Motor neuron (in vitro differentiated cells): ENCODE measurements around the gene STX11. TPM values are rescaled to one million over a fixed set of nuclear protein-coding genes. Genes with fewer than 3 reads are reported as not detected.

Experiments
- ATAC-seq, 8 experiments: fragments of 200-7000 bp; cut with Tn5 transposase; replicated peaks in 6 of 8; 2 replicates each; pipeline ENCODE4 v1.8.0; 2021; ENCODE audit warnings: mild to moderate bottlenecking in 8 of 8, moderate library complexity in 8 of 8
- H3K27ac ChIP-seq, 2 donors: fragments of 250-450 bp; sonication (Bioruptor Pico); 2 replicates each; pipeline ENCODE4 v1.9.0; 2021; ENCODE audit warnings: antibody characterized with exemption in 2 of 2, mild to moderate bottlenecking in 2 of 2, moderate library complexity in 1 of 2
- H3K4me1 ChIP-seq, 2 donors: fragments of 250-450 bp; sonication (Bioruptor Pico); replicated peaks in 1 of 2; 2 replicates each; pipeline ENCODE4 v1.6.1; 2021; ENCODE audit warnings: antibody characterized with exemption in 2 of 2, mild to moderate bottlenecking in 2 of 2, moderate library complexity in 1 of 2
- H3K4me3 ChIP-seq, 5 donors: fragments of 250-450 bp; sonication (Bioruptor Pico); 2 replicates each; pipeline ENCODE4 v1.9.0; 2021; ENCODE audit warnings: antibody characterized with exemption in 5 of 5, mild to moderate bottlenecking in 5 of 5, moderate library complexity in 4 of 5
- WGBS, 10 experiments: fragments of 450-650 bp; shearing (Covaris generic); methylation state at CpG; one replicate each; pipeline ENCODE4 v1.0.0; 2022; 5-methylcytosine and 5-hydroxymethylcytosine counted together
- in situ Hi-C, 9 experiments: fragments of 400-800 bp; cut with MboI; loops; one replicate each; pipeline ENCODE4 v1.15.0; 2021; ENCODE audit warnings: low sequenced_read_pairs in 9 of 9, low pct_unique_long_range_greater_than_20kb in 2 of 9; ENCODE audit not compliant: unreplicated experiment in 9 of 9
- total RNA-seq, 8 experiments: library from RNA; unstranded; fragments of 300-600 nt; gene quantifications; 2 replicates each; pipeline versions ENCODE4 v1.2.3 to v1.2.4, GENCODE V29; 2022

Gene STX11
- total RNA-seq, 8 experiments from 2014 or later: 0.05 to 2.0 (median 0.60) TPM; not detected in 2

- WGBS, 10 experiments: 41 to 92% (median 75%) methylated on average over 1 to 2 of the region's 2 CpGs; no CpG with 5 or more reads in 1 of the 10 experiments
Observed at GRCh38 chr6:144145541-144145940, 4.8 kb upstream of the STX11 start.

DNA sequence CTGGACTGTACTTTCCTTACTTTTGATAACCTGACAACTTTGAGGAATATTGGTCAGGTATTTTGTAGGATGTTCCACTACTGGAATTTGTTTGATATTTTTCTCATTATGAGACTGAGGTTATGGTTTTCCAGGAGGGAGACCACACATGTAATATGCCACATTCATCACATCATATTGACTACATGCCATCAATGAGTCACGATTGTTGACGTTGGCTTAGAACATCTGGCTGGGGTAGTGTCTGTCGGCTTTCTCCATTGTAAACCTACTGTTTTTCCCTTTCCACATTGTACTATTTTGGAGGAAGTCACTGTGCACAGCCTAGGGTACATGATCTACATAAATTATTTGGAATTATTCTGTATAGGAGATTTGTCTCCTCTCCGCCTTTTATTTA, 1.4 kb upstream of the STX11 start:
- WGBS, 10 experiments: 19 to 100% (median 83%) methylated on average over 1 to 4 of the region's 4 CpGs; no CpG with 5 or more reads in 2 of the 10 experiments
- Histone ChIP-seq H3K4me3 (no peak overlapping the region), H3K27ac (no peak overlapping the region), H3K4me1 (peaks cover 0 to 4% of the 10 kb centered on the region in 2 donors)
- ATAC-seq: no peak
- in situ Hi-C loops: no loop called here

More at GRCh38 chr6:144145541-144145940, 4.8 kb upstream of the STX11 start:
- no peak for ATAC-seq
- H3K4me3 ChIP-seq: no peak overlapping the region
- H3K27ac ChIP-seq: no peak overlapping the region
- H3K4me1 ChIP-seq: no peaks in the 10 kb centered on the region
- in situ Hi-C loops: no loop called here

- 37 to 79% (median 59%) methylated on average over 5 to 13 of the region's 14 CpGs; no CpG with 5 or more reads in 2 of the 10 experiments for WGBS, 10 experiments
- in situ Hi-C loops: no loop called here
- Histone ChIP-seq H3K4me3 (peak overlapping the region; percentile 45 to 56 (median 50)), H3K4me1 (peaks cover 0 to 4% of the 10 kb centered on the region in 2 donors), H3K27ac (no peak overlapping the region)
- no peak for ATAC-seq
Observed at GRCh38 chr6:144149558-144149893, 791 bp upstream of the STX11 start.

- 10 to 32% (median 18%) methylated on average over 7 to 18 of the region's 30 CpGs for WGBS, 10 experiments
- ATAC-seq: peak in 6 of 8 experiments; percentile 2 to 25 (median 13)
Observed at GRCh38 chr6:144150710-144151657, 667 bp downstream of the STX11 start.

DNA sequence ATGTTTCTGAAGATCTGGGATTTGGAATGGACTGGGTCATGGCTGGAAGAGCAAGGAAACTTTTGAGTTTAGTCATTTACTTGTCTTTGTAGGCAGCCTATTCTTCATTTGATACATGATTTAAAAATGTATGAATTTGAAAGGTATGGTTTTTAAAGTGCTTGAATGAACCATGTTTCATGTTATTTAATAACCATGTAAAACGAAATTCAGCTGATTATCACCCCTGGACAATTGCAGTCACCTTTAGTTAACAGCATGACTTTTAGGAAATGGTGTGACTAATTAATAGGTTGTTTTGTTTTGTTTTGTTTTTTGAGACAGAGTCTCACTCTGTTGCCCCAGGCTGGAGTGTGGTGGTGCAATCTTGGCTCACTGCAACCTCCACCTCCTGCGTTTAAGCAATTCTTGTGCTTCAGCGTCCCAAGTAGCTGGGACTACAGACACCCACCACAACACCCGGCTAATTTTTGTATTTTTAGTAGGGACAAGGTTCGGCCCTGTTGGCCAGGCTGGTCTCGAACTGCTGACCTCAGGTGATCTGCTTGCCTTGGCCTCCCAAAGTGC, 2.1 kb downstream of the STX11 start:
- in situ Hi-C loops: no loop called here
- H3K4me1 ChIP-seq: peaks cover 0 to 4% of the 10 kb centered on the region in 2 donors
- WGBS, 10 experiments: 0 to 96% (median 85%) methylated on average over 1 to 5 of the region's 6 CpGs; no CpG with 5 or more reads in 2 of the 10 experiments
- no peak overlapping the region for H3K27ac ChIP-seq
- ATAC-seq: no peak
- no peak overlapping the region for H3K4me3 ChIP-seq

More at GRCh38 chr6:144150710-144151657, 667 bp downstream of the STX11 start:
- Histone ChIP-seq H3K4me1 (peaks cover 0 to 4% of the 10 kb centered on the region in 2 donors), H3K4me3 (peak overlapping the region; percentile 45 to 56 (median 50)), H3K27ac (no peak overlapping the region)
- in situ Hi-C loops: no loop called here

DNA sequence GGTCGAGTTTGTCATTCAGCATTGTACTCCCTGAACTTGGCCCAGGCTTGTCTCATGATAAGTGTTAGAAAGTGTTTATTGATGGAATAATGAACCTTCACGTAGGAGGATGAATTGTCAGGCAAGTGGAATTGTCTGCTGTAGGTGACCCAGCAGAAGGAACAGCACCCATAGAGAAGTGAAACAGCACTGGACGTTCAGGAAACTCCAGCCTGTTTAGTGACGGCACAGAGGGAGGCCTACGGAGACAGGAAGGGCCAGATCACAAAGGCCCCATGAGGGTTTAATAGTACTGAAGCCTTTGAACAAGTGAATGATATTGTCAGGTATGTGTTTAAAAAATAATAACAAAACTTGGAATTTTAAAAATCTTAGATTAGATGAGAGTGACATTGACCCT, 2.9 kb downstream of the STX11 start:
- Histone ChIP-seq H3K27ac (no peak overlapping the region), H3K4me1 (peaks cover 0 to 4% of the 10 kb centered on the region in 2 donors), H3K4me3 (no peak overlapping the region)
- WGBS, 10 experiments: 70 to 100% (median 84%) methylated on average over 1 to 5 of the region's 5 CpGs; no CpG with 5 or more reads in 2 of the 10 experiments
- no peak for ATAC-seq
- in situ Hi-C loops: no loop called here

DNA sequence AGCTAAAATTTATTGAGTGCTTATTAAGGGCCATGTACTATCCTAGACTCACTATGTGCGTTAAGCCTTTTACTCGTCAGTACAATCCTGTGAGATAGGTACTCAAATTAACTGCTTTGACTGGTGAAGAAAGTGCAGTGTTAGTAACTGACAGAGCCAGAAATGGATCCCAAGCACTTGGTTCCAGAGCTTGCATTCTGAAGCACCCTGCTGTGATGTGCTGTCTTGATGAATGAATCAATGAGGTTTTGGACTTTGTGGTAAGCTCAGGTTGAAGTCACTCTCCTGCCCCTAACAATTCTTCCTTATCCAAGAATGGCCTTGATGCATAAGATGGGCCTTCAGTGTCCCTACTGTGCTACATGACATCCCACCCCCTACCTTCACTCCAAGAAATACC, 3.7 kb downstream of the STX11 start:
- H3K4me3 ChIP-seq: no peak overlapping the region
- H3K27ac ChIP-seq: no peak overlapping the region
- ATAC-seq: no peak
- H3K4me1 ChIP-seq: peaks cover 0 to 4% of the 10 kb centered on the region in 2 donors
- in situ Hi-C loops: no loop called here
- 75 to 100% (median 94%) methylated on average over 2 of the region's 2 CpGs; no CpG with 5 or more reads in 5 of the 10 experiments for WGBS, 10 experiments

GRCh38 chr6:144155529-144155928, 5.2 kb downstream of the STX11 start:
- H3K27ac ChIP-seq: no peak overlapping the region
- H3K4me3 ChIP-seq: no peak overlapping the region
- H3K4me1 ChIP-seq: peaks cover 0 to 4% of the 10 kb centered on the region in 2 donors
- in situ Hi-C loops: no loop called here
- WGBS, 10 experiments: 67 to 90% (median 75%) methylated on average over 1 to 2 of the region's 2 CpGs; no CpG with 5 or more reads in 6 of the 10 experiments
- ATAC-seq: no peak

DNA sequence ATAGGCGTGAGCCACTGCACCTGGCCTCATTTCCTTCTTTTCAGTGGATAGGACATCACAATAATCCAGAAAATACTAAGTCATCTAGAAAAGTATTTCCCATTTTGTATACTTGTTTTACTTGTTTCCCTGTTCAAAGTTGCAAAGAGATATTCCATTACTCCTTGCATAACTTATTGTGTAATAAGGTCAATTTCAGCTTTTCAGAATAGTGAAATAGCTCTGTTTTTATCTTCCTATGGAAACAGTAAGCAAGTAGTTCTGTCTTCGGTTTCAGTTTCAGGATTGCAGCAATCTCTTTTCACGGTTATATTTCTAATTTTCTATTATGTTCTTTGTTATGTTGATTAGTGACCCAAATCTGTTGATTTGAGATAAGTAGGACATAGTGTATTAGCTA, 6.0 kb downstream of the STX11 start:
- no peak overlapping the region for H3K27ac ChIP-seq
- 72 to 100% (median 92%) methylated on average over 1 to 3 of the region's 3 CpGs for WGBS, 10 experiments
- ATAC-seq: no peak
- H3K4me1 ChIP-seq: no peaks in the 10 kb centered on the region
- no peak overlapping the region for H3K4me3 ChIP-seq
- in situ Hi-C loops: no loop called here

DNA sequence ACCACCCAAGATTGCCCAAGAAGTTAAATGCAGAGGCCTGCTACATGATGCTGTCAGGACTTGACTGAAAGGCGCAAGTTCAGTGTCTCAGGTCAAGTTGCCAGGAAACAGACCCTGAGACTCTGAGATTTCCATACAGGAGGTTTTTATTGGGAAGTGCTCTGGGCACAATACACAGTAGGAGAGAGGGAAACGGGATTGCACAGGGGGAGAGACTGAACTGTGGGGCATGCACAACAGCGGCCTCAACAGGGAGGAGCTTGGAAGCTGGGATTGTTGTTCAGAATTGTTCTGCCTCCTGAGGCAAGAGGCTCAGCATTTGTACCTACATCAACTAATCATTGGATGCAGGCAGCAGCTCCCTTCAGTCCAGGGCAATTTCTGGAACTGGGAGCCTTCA, 6.7 kb downstream of the STX11 start:
- WGBS, 10 experiments: 49 to 100% (median 72%) methylated on average over 1 to 3 of the region's 3 CpGs; no CpG with 5 or more reads in 4 of the 10 experiments
- no peak for ATAC-seq
- in situ Hi-C loops: no loop called here
- H3K27ac ChIP-seq: no peak overlapping the region
- H3K4me3 ChIP-seq: no peak overlapping the region
- H3K4me1 ChIP-seq: no peaks in the 10 kb centered on the region

- in situ Hi-C loops: no loop called here
- peak in 4 of 8 experiments; percentile 23 to 90 (median 80) for ATAC-seq
- no peaks in the 10 kb centered on the region for H3K4me1 ChIP-seq
- no peak overlapping the region for H3K4me3 ChIP-seq
- 27 to 100% (median 38%) methylated on average over 2 to 3 of the region's 3 CpGs; no CpG with 5 or more reads in 5 of the 10 experiments for WGBS, 10 experiments
- H3K27ac ChIP-seq: no peak overlapping the region
Observed at GRCh38 chr6:144158133-144158532, 7.8 kb downstream of the STX11 start.

GRCh38 chr6:144159223-144159622, 8.9 kb downstream of the STX11 start:
- 83 to 100% (median 94%) methylated on average over 2 to 5 of the region's 5 CpGs; no CpG with 5 or more reads in 1 of the 10 experiments for WGBS, 10 experiments
- in situ Hi-C loops: no loop called here
- no peak for ATAC-seq

DNA sequence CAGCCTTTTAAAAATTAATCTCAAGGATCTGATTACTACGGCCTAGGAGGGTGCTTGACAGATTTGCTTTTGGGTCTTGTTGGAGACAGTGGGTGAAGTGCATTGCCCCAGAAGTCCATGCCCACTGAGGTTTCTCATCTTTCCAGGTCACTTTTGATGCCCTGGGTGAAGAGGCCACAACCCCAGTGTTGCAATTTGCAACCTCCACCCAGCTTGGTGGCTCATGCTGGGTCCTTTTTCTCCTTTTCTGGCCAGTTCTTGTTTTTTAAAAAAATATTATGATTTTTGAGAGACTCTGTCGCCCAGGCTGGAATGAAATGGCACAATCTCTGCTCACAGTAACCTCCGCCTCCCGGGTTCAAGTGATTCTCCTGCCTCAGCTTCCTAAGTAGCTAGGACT, 9.4 kb downstream of the STX11 start:
- in situ Hi-C loops: no loop called here
- H3K4me1 ChIP-seq: no peaks in the 10 kb centered on the region
- no peak overlapping the region for H3K4me3 ChIP-seq
- 80 to 100% (median 93%) methylated on average over 1 to 4 of the region's 4 CpGs; no CpG with 5 or more reads in 3 of the 10 experiments for WGBS, 10 experiments
- no peak overlapping the region for H3K27ac ChIP-seq
- ATAC-seq: no peak

More at GRCh38 chr6:144159223-144159622, 8.9 kb downstream of the STX11 start:
- no peak overlapping the region for H3K4me3 ChIP-seq
- no peak overlapping the region for H3K27ac ChIP-seq
- H3K4me1 ChIP-seq: no peaks in the 10 kb centered on the region
